Measurements from ENCODE around the gene LYL1. TPM values are rescaled to one million over a fixed set of nuclear protein-coding genes. Genes with fewer than 3 reads are reported as not detected.
"Not testable (repeated sequence)": the region's sequence is repeated elsewhere in the genome, so short reads cannot be mapped to it uniquely, and the experiment has no call there.

LYL1 gene
- 9.4 TPM for total RNA-seq
- long read RNA-seq, transcript LYL1-201 (4 exons, 1,490 nt): major isoform, 10 of 13 reads
- long read RNA-seq, partial matches to known transcripts: 1 of 13 reads
- long read RNA-seq, other reads (novel, unspliced or antisense): 2 of 13 reads

DNA sequence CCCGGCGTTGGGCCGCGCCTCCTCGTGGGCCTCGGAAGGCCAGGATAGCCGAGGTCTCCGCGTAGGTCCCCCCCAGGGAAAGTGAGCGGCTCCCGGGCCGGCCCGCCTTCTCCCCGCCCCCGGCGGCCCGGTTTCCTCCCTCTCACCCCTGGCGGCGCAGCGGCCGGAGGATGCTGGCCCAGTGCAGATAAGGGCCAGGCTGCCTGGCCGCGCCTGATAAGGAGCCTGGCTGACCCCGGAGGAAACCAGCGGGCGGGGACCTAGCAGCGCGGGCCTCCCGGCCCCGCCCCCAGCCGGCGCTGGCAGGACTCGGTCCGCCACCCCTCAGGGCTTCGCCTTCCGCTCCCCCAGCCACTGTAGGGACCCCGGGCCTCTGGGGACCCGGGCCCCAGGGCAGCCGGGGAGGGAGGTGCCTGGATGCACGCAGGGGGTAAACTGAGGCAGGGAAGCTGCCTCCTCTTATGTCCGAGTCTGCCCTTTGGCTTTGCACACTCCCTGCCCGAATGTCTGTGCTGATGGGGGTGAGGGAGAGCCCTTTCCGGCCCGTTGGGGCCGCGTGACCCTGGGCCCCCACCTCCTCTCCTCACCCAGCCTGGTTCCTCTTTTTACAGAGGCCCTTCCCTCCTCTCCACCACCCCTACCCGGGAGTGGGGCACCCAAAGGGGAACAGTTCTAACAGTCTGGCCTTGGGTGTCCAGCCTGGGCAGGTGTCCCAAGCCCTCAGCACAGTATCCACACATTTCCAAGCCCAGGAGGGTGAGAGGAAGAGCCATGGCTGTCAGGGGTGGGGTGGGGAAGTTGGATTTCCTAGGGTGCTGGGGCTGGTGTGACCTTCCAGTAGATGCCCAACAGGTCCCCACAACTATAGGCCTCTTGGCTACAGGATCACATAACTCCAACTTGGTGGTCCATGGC, at the start of gene LYL1:
LYL1 (minus strand) TSS at position 193 of the 915 bp plus-strand sequence. CDS start 1,687 bp downstream, outside the sequence.
- ATAC-seq (peak; percentile 73), DNase-seq (ENCODE audit: missing footprints) (peak; percentile 92)
- intact Hi-C loops (cut with DNase I): loop anchor here (2.0 kb wide), 3 partner anchors 14 to 60 kb away; partner anchors contain the start of genes IER2, STX10 and TRMT1

DNA sequence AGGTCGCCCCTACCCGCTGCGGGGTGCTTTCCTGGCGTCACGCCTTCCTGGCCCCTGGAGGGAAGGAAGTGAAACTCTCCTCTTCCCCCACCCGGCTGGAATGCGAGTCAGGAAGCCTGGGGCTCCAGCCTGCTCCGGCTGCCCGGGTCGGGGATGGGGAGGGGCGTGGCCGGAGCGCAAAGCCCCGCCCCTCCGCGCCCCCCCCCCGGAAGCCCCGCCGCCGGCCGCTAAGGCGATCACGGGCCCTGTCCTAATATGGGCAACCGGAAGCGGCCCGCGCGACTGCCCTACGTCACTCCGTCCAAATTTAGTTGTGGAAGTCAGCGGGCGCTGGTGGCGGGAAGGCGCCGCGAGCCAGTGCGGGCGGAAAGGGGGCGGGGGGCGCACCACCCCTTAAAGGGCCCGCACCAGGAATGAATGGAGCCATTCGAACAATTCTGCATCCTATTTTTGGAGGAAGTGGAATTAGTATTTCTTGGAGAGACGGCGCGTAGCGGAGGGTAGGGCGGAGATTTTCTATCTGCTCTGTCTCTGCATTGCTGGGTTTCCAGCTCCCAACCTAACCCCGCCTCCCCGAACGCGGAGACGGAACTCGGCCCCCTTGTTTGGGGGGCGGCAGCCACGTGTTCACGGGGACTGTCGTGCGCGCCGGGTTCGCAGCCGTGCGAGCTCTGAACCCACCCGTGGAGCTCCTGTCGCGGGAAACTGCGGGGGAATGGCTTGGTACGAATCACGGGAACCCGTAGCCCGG, 49.1 kb upstream of the LYL1 start:
- ATAC-seq (peak; percentile 76), DNase-seq (ENCODE audit: missing footprints) (peak; percentile 99)
- intact Hi-C loops (cut with DNase I): loop anchor here (2.0 to 10.0 kb wide), 3 partner anchors 35 to 693 kb away; partner anchors contain the start of genes LYL1 and TRMT1

DNA sequence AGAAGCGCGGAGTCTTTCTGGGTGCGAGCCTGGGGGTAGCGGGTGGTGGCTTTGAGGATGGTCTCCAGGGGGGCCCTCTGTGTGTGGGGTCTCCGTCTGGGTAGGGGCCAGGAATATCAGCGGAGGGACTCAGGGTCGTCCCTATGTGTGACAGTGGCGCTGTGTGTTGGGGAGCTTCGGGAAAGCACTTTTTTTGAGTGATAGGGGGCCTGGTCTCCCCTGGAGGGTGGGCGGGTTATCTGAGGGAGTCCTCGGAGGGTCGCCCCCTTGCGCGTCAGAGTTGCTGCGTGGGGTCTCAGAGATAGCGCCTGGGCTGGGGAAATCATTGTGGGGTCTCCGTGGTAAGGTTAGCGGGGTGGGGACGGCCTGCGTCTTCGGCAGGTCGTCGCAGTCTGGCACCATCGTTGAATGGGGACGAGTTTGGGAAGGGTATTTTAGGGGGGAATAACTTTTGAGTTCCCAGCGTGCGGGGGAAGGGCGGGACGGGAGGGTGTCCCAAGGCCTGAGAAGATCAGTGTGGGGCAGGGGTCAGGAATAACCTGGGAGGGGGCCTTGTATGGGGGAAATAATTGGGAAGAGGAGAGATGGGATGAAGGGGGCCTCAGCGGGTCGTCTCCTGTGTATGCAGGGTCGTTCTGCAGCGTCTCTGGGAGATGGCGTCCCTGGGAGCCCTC, 48.4 kb upstream of the LYL1 start:
- ATAC-seq (no peak), DNase-seq (ENCODE audit: missing footprints) (no peak)
- intact Hi-C loops (cut with DNase I): loop anchor here (2.0 to 10.0 kb wide), 3 partner anchors 34 to 694 kb away; partner anchors contain the start of genes LYL1 and TRMT1

DNA sequence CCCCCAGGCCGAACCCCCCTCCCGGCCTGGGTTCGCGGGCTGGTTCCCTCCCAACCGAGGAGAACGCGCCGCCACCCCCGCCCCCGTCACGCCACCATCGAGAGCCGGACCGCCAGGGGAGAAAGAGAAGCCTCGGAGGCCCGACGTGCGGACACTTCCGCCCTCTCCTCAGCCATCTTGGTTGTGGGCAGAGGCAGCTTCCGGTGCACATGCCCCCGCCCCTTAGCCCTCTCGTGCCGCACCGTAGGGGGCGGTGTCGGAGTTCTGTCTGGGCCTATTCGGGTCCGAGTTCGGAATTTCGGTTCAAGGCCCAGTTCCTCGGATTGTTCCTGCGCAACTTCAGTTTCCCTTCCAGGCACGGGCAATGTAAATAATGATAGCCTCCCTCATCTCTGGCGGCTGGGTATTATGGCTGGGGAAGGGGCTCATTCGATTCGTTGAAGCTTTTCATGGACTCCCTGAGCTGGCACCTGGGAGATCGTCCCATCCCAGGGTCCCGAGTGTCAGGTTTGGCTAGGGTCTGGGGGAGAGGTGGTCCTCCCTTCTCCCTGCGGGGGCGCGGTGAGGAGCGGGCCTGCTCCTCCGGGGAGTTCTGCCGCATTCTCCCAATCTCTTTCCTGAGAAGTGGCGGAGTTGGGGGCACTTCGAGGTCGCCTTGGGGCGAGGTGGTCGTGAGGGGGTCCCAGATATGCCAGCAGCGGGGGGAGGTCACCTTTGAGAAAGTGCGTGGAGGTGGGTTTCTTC, 47.7 kb upstream of the LYL1 start, which contains the start of the genes IER2 and STX10:
IER2 (plus strand) TSS at position 225 of the 744 bp plus-strand sequence. CDS start 2,776 bp downstream, outside the sequence.
STX10 (minus strand) TSS at position 189 of the 744 bp plus-strand sequence. CDS start 202 bp downstream, outside the sequence.
- peak; percentile 98 for DNase-seq (ENCODE audit: missing footprints)
- intact Hi-C loops (cut with DNase I): loop anchor here (2.0 to 10.0 kb wide), 3 partner anchors 34 to 694 kb away; partner anchors contain the start of genes LYL1 and TRMT1
- peak; percentile 76 for ATAC-seq

- peak; percentile 0 for ATAC-seq
- peak; percentile 82 for DNase-seq (ENCODE audit: missing footprints)
- intact Hi-C loops (cut with DNase I): loop anchor here (2.0 to 10.0 kb wide), 3 partner anchors 33 to 695 kb away; partner anchors contain the start of genes LYL1 and TRMT1
Observed at GRCh38 chr19:13149628-13150186, 47.0 kb upstream of the LYL1 start.

DNA sequence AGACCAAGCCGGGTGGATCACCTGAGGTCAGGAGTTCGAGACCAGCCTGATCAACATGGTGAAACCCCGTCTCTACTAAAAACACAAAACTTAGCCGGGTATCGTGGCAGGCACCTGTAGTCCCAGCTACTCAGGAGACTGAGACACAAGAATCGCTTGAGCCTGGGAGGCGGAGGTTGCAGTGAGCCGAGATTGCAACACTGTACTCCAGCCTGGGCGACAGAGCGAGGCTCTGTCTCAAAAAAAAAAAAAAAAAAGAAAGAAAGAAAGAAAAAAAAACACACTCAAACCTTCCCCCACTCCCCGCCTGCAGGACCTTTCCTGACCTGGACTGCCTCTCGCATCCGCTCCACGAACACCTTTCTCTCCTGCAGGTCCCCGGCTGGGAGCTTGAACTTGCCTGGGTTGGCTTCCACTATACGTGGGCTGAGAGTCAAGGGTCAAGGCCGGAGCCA, 46.5 kb upstream of the LYL1 start:
- intact Hi-C loops (cut with DNase I); DNase-seq (ENCODE audit: missing footprints); ATAC-seq: not testable (repeated sequence)

GRCh38 chr19:13146763-13147563, 44.3 kb upstream of the LYL1 start:
- intact Hi-C loops (cut with DNase I): no loop called here

GRCh38 chr19:13139633-13140311, 37.1 kb upstream of the LYL1 start:
- intact Hi-C loops (cut with DNase I): no loop called here
- no peak for ATAC-seq

More at GRCh38 chr19:13146763-13147563, 44.3 kb upstream of the LYL1 start:
- ATAC-seq (no peak), DNase-seq (ENCODE audit: missing footprints) (peak; percentile 76)

DNA sequence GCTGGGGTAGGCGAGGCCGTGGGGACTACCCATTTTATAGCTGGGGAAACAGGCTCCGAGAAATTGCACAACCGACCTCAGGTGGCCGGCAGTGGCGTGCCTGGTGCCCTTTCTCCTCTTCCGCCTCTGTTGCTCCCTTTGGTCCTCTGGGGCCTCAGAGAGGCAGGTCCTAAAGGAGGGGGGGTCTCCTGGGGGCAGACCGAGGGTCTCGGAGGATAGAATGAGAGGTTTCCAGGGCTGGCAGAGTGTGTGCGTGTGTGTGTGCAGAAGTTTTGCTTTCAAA, 36.2 kb upstream of the LYL1 start:
- DNase-seq (ENCODE audit: missing footprints): no peak
- ATAC-seq: no peak
- intact Hi-C loops (cut with DNase I): no loop called here

More at GRCh38 chr19:13139633-13140311, 37.1 kb upstream of the LYL1 start:
- no peak for DNase-seq (ENCODE audit: missing footprints)

GRCh38 chr19:13138171-13138915, 35.7 kb upstream of the LYL1 start:
- intact Hi-C loops (cut with DNase I): no loop called here
- DNase-seq (ENCODE audit: missing footprints): no peak
- no peak for ATAC-seq

DNA sequence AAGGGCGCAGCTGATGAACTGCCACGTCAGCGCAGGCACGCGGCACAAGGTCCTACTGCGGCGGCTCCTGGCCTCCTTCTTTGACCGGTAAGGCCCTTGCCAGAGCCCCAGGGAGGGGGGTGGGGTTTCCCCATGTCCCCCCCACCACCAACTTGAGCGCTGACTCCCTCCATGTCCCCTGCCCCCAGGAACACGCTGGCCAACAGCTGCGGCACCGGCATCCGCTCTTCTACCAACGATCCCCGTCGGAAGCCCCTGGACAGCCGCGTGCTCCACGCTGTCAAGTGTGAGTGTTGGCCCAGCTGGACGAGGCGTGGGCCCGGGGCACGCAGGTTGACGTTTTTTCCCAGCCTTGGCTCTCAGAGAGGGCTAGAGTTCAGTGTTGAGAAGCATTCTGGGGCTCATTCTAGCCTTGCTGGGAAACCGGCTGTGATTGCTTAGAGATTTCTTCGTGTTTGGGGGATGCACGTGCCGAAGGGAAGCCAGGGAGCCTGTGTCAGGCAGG, 34.7 kb upstream of the LYL1 start:
- intact Hi-C loops (cut with DNase I): no loop called here
- DNase-seq (ENCODE audit: missing footprints): no peak

DNA sequence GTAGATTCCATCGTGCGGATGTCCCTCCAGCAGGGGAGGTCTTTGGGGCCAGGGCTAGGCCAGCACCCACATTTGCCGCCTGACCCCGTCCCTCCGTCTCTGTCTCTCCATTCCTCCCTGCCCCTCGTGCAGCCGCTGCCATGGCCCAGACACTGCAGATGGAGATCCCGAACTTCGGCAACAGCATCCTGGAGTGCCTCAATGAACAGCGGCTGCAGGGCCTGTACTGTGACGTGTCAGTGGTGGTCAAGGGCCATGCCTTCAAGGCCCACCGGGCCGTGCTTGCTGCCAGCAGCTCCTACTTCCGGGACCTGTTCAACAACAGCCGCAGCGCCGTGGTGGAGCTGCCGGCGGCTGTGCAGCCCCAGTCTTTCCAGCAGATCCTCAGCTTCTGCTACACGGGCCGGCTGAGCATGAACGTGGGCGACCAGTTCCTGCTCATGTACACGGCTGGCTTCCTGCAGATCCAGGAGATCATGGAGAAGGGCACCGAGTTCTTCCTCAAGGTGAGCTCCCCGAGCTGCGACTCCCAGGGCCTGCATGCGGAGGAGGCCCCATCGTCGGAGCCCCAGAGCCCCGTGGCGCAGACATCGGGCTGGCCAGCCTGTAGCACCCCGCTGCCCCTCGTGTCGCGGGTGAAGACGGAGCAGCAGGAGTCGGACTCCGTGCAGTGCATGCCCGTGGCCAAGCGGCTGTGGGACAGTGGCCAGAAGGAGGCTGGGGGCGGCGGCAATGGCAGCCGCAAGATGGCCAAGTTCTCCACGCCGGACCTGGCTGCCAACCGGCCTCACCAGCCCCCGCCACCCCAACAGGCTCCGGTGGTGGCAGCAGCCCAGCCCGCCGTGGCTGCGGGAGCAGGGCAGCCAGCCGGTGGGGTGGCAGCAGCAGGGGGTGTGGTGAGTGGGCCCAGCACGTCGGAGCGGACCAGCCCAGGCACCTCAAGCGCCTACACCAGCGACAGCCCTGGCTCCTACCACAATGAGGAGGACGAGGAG, 32.7 kb upstream of the LYL1 start:
- no peak for ATAC-seq
- DNase-seq (ENCODE audit: missing footprints): no peak
- intact Hi-C loops (cut with DNase I): no loop called here

More for the DNA sequence above, 34.7 kb upstream of the LYL1 start:
- no peak for ATAC-seq

GRCh38 chr19:13134626-13135025, 32.0 kb upstream of the LYL1 start:
- intact Hi-C loops (cut with DNase I): no loop called here
- peak; percentile 84 for ATAC-seq
- no peak for DNase-seq (ENCODE audit: missing footprints)
